ENCODE measurements around the gene CT47C1.

- TF ChIP-seq CTCF (IDR thresholded peaks at IDR 0.05) (no peak), POLR2A (IDR thresholded peaks at IDR 0.05) (no peak)
Measured at GRCh38 chrX:119072744-119073143, at the start of gene CT47C1.

All from Peyer's patch (tissue), 4 donors.